HG03097 (cell line): ENCODE data around the gene NSA2.

Experiments
- ATAC-seq: cut with Tn5 transposase; IDR thresholded peaks from one replicate; pipeline ENCODE4 v1.9.1; 2021; ENCODE audit not compliant: unreplicated experiment, low FRiP score

The NSA2 gene

DNA sequence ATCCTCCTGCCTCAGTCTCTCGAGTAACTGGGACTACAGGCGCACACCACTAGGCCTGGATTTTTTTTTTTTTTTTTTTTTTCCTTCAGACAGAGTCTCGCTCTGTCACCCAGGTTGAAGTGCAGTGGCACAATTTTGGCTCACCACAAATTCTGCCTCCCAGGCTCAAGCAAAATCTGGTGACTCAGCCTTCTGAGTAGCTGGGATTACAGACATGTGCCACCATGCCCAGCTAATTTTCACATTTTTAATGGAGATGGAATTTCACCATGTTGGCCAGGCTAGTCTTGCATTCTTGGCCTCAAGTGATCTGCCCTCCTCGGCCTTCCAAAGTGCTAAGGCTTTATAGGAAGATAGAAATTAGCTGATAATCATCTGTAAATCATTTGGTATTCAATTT, 43.9 kb downstream of the NSA2 start:
- no peak for ATAC-seq

- ATAC-seq: no peak
Measured at GRCh38 chr5:74816875-74817274, 49.8 kb downstream of the NSA2 start.

DNA sequence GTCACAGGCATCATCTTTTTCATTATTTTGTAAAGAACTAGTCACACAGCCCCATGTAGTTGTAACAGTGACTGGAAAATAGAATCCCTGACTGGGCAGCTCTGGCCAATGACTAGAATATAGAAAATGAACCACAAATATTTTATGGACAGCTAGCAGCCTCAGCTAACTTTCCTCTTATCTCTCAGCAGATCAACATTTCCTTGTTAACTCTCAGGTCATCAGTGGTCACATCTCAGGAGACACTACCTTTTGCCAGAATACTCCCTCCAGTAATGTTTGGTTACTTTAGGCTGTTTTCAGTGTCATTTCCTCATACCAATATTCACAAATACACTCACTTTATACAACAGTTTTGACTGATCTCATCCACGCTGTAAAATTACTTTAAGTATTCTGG, 55.2 kb downstream of the NSA2 start:
- no peak for ATAC-seq

- ATAC-seq: no peak
Measured at GRCh38 chr5:74829413-74829812, 62.4 kb downstream of the NSA2 start.
